A549 (cell line): ENCODE data around the gene DAB2IP. TPM values are rescaled to one million over a fixed set of nuclear protein-coding genes. Genes with fewer than 3 reads are reported as not detected.

Experiments used
- ATAC-seq, 2 experiments: fragments of 200-7000 bp in 1 of 2; fragments of >200 bp in 1 of 2; cut with Nextera tagmentation in 1 of 2; cut with Tn5 transposase in 1 of 2; 3 replicates each; pipeline versions ENCODE4 v1.8.0 to v1.9.1; 2018 to 2020; ENCODE audit warnings: mild to moderate bottlenecking in 1 of 2, moderate library complexity in 1 of 2
- CTCF ChIA-PET: fragments of 300-600 bp; sonication (Branson Sonifier 250); formaldehyde crosslinking; extraction: SDS; loops from one replicate; lab custom pipeline; 2021; ENCODE audit warnings: antibody characterized with exemption, inconsistent platforms; lab: Yijun Ruan, JAX
- POLR2A ChIA-PET: fragments of 350-600 bp; formaldehyde crosslinking; extraction: SDS; loops from one replicate; lab custom pipeline; 2021; ENCODE audit warnings: antibody characterized with exemption, inconsistent platforms; lab: Yijun Ruan, JAX
- DNase-seq, 2 experiments: peaks; one replicate each; pipeline versions ENCODE4 v3.0.0 to v3.0.0-alpha.2; 2011 to 2016; ENCODE audit warnings: low read depth in 1 of 2, low spot score in 1 of 2
- FAIRE-seq: peaks from 2 replicates; lab custom pipeline; 2011; peaks lifted over from hg19 to GRCh38; lab: Jason Lieb, UNC
- H3K27ac ChIP-seq, 2 experiments: fragments of >200 bp; sonication (Bioruptor Twin); formaldehyde crosslinking; 3 replicates each; pipeline ENCODE4 v1.5.1; 2016 to 2017
- H3K4me1 ChIP-seq: fragments of >200 bp; sonication (Bioruptor Twin); formaldehyde crosslinking; 3 replicates; pipeline ENCODE4 v1.6.1; 2016
- H3K4me2 ChIP-seq: fragments of >200 bp; sonication (Bioruptor Twin); formaldehyde crosslinking; 3 replicates; pipeline ENCODE4 v1.6.1; 2016
- H3K4me3 ChIP-seq: fragments of >200 bp; sonication (Bioruptor Twin); formaldehyde crosslinking; 3 replicates; pipeline ENCODE4 v1.5.1; 2016
- H3K9me3 ChIP-seq: fragments of >200 bp; sonication (Bioruptor Twin); formaldehyde crosslinking; 3 replicates; pipeline ENCODE4 v1.6.1; 2016
- CBX8 ChIP-seq: fragments of 200-600 bp; sonication (generic); IDR thresholded peaks from 2 replicates; pipeline ENCODE4 v1.6.1; 2016
- CHD4 ChIP-seq: fragments of 200-600 bp; sonication (generic); IDR thresholded peaks from 2 replicates; pipeline ENCODE4 v1.6.1; 2016; ENCODE audit warnings: antibody characterized with exemption, mild to moderate bottlenecking, borderline replicate concordance
- EHMT2 ChIP-seq: fragments of 200-600 bp; sonication (generic); IDR thresholded peaks from 2 replicates; pipeline ENCODE4 v1.6.1; 2016; ENCODE audit warnings: antibody characterized with exemption, low read depth, mild to moderate bottlenecking, moderate library complexity
- EP300 ChIP-seq, 2 experiments: fragments of >200 bp; sonication (Bioruptor Twin); formaldehyde crosslinking; IDR thresholded peaks; 2 replicates in 1 of 2; 3 replicates in 1 of 2; pipeline ENCODE4 v1.6.1; 2016 to 2017
- FOSL2 ChIP-seq, 2 experiments: fragments of 450-650 bp in 1 of 2; fragments of >200 bp in 1 of 2; sonication (Bioruptor Twin) in 1 of 2; formaldehyde crosslinking; IDR thresholded peaks; 2 replicates each; pipeline versions ENCODE4 v1.5.0 to v1.6.1; 2016 to 2020; ENCODE audit warnings: mild to moderate bottlenecking in 1 of 2, moderate library complexity in 1 of 2
- GATA3 ChIP-seq: IDR thresholded peaks from 2 replicates; pipeline ENCODE4 v1.6.1; 2012; ENCODE audit warnings: borderline replicate concordance
- HDAC2 ChIP-seq: fragments of 200-600 bp; sonication (generic); IDR thresholded peaks from 2 replicates; pipeline ENCODE4 v1.6.1; 2016
- HOXB13 ChIP-seq: fragments of 250-450 bp; sonication (Bioruptor Pico); IDR thresholded peaks from 2 replicates; pipeline ENCODE4 v1.5.0; 2020; ENCODE audit warnings: low read depth, mild to moderate bottlenecking, moderate library complexity
- MYC ChIP-seq: IDR thresholded peaks from 2 replicates; pipeline ENCODE4 v1.6.1; 2012; ENCODE audit warnings: mild to moderate bottlenecking, inconsistent platforms, low read length, improper control_type of control experiment, borderline replicate concordance
- POLR2AphosphoS2 ChIP-seq: conservative IDR thresholded peaks from 2 replicates; pipeline ENCODE4 v1.6.1; 2012; ENCODE audit warnings: low read length, improper control_type of control experiment, inconsistent platforms
- RCOR1 ChIP-seq: fragments of 150-350 bp; IDR thresholded peaks from 2 replicates; pipeline ENCODE4 v1.6.1; 2014; ENCODE audit warnings: antibody characterized with exemption, low read length, low read depth
- SREBF2 ChIP-seq: fragments of 450-650 bp; IDR thresholded peaks from 2 replicates; pipeline ENCODE4 v1.6.1; 2014; ENCODE audit warnings: mild to moderate bottlenecking, moderate library complexity
- TFCP2L1 ChIP-seq: fragments of 250-450 bp; sonication (Bioruptor Pico); IDR thresholded peaks from 2 replicates; pipeline ENCODE4 v1.5.0; 2021; ENCODE audit warnings: mild to moderate bottlenecking
- TP53 ChIP-seq: fragments of 250-450 bp; sonication (Bioruptor Pico); IDR thresholded peaks from 2 replicates; pipeline ENCODE4 v1.5.0; 2021; ENCODE audit warnings: mild to moderate bottlenecking, moderate library complexity
- ZFP36 ChIP-seq: fragments of 450-650 bp; IDR thresholded peaks from 2 replicates; pipeline ENCODE4 v1.6.1; 2014; ENCODE audit warnings: borderline replicate concordance; ENCODE audit not compliant: partially characterized antibody
- WGBS: methylation state at CpG from one replicate; pipeline ENCODE4 v1.1.6; 2017; ENCODE audit errors: missing lambda C conversion rate; 5-methylcytosine and 5-hydroxymethylcytosine counted together
- polyA plus RNA-seq, 4 experiments: library from polyadenylated mRNA; depleted of rRNA in 3 of 4; stranded (reverse); fragments of >200 nt; fragmentation: RNase III in 1 of 4; extraction: RNeasy Plus Mini Kit Qiagen cat#74134 plus additional on column Dnase treatment in 1 of 4; gene quantifications; 2 replicates in 3 of 4; 3 replicates in 1 of 4; pipeline ENCODE4 v1.2.3, GENCODE V29; 2011 to 2017
- TF ChIP-seq, protein P1 (sequence below): IDR thresholded peaks from 2 replicates; pipeline ENCODE4 v1.6.1; 2012; ENCODE audit warnings: low read depth, borderline replicate concordance
- TF ChIP-seq, protein P2 (sequence below): fragments of >200 bp; sonication (Bioruptor Twin); formaldehyde crosslinking; IDR thresholded peaks from 3 replicates; pipeline ENCODE4 v1.6.1; 2016
- TF ChIP-seq, protein P3 (sequence below): fragments of >200 bp; sonication (Bioruptor Twin); formaldehyde crosslinking; IDR thresholded peaks from 3 replicates; pipeline ENCODE4 v1.5.1; 2016
- TF ChIP-seq, protein P4 (sequence below): fragments of 250-450 bp; sonication (Bioruptor Pico); IDR thresholded peaks from 2 replicates; pipeline ENCODE4 v1.5.0; 2021; ENCODE audit warnings: mild to moderate bottlenecking, moderate library complexity, borderline replicate concordance

DAB2IP gene
- polyA plus RNA-seq, 2 of the 4 experiments (the other 2 are of a cell fraction), result 9.7 to 13.9 TPM

DNA sequence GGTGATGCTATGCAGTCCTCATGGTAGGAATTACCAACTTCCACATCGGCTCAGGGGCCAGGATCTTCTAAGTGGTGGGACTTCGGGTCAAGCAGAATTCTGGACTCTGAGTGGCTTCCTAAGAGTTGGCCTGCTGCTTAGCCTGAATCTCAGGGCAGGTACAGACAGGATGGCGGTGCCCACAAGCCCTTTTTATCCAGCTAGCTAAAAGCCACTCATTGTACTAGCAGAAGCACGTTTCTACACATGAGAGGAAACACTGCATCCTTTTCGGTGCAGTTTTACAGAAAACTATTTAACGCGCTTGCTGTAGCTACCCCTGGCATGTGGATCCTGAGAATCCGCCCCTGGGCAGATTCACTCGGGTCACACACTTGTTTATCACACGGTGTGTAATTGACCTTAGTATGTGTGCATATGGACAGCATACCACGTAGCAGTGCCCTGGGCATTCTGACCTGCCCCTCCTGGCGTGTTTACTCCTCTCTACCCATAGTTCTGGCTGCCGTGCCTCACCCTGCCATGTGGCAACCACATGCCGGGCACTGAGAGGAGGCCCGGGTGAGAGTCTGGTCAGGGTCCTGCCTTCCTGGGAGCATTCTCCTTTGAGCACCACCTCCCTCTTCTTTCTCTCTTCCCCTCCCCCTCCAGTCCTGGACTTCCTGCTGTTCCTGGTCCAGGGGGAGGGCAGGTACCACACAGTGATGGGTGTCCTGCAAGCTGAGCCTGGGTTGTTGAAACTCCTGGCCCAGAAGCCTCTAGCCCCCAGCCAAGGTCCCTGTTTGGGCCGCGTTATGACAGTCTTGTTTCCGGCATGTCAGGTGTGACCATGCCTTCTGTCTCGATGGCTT is 65.9 kb downstream of the DAB2IP start (continued):
- TF ChIP-seq, protein P1, sequence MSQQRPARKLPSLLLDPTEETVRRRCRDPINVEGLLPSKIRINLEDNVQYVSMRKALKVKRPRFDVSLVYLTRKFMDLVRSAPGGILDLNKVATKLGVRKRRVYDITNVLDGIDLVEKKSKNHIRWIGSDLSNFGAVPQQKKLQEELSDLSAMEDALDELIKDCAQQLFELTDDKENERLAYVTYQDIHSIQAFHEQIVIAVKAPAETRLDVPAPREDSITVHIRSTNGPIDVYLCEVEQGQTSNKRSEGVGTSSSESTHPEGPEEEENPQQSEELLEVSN, result no peak
- TF ChIP-seq TP53 (no peak), CHD4 (no peak), POLR2AphosphoS2 (no peak)
- TF ChIP-seq, all 56 proteins: peak for 0

DNA sequence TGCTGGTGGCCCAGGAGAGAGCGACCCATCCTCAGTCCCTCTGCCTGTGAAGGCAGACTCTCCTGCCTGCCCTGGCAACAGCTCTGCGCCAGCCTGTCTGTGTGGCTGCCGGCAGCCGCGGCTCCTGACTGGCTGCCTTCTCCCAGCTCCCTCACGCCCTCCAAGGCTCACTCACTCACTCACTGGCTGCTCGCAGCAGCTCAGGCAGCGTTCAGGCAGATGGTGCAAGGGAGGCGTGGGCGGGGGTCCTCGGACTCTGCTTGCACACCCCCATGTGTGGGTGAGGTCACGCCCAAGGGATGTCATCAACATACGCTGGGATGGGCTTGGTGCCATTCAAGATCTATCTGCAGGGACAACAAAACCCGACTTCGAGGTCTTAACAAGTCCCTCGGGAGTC is 66.7 kb downstream of the DAB2IP start:
- ChIA-PET POLR2A (no interaction called here), CTCF (interaction anchor here (1.3 to 1.7 kb wide), 3 partner anchors 15 to 83 kb away, joined by 3 to 4 read pairs (median 3); no protein-coding TSS in a partner anchor)
- H3K4me2 ChIP-seq, result no peak overlapping the region
- no peak overlapping the region for H3K27ac ChIP-seq
- H3K9me3 ChIP-seq, result no peaks in the 10 kb centered on the region
- ATAC-seq (no peak), DNase-seq (no peak), FAIRE-seq (no peak)
- TF ChIP-seq GATA3, result no peak
- TF ChIP-seq, protein P2, sequence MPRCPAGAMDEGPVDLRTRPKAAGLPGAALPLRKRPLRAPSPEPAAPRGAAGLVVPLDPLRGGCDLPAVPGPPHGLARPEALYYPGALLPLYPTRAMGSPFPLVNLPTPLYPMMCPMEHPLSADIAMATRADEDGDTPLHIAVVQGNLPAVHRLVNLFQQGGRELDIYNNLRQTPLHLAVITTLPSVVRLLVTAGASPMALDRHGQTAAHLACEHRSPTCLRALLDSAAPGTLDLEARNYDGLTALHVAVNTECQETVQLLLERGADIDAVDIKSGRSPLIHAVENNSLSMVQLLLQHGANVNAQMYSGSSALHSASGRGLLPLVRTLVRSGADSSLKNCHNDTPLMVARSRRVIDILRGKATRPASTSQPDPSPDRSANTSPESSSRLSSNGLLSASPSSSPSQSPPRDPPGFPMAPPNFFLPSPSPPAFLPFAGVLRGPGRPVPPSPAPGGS, result no peak
- TF ChIP-seq EHMT2, result no peak
- no peak for TF ChIP-seq CBX8
- no peak for TF ChIP-seq TFCP2L1 (CRISPR knock-in tag)
- no peak for TF ChIP-seq HDAC2
- TF ChIP-seq ZFP36, result no peak
- no peak for TF ChIP-seq HOXB13 (CRISPR knock-in tag)
- TF ChIP-seq, protein P3, sequence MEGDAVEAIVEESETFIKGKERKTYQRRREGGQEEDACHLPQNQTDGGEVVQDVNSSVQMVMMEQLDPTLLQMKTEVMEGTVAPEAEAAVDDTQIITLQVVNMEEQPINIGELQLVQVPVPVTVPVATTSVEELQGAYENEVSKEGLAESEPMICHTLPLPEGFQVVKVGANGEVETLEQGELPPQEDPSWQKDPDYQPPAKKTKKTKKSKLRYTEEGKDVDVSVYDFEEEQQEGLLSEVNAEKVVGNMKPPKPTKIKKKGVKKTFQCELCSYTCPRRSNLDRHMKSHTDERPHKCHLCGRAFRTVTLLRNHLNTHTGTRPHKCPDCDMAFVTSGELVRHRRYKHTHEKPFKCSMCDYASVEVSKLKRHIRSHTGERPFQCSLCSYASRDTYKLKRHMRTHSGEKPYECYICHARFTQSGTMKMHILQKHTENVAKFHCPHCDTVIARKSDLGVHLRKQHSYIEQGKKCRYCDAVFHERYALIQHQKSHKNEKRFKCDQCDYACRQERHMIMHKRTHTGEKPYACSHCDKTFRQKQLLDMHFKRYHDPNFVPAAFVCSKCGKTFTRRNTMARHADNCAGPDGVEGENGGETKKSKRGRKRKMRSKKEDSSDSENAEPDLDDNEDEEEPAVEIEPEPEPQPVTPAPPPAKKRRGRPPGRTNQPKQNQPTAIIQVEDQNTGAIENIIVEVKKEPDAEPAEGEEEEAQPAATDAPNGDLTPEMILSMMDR, result no peak
- TF ChIP-seq FOSL2 (IDR thresholded peaks at IDR 0.05), result no peak
- no peak for TF ChIP-seq FOSL2 (CRISPR knock-in tag; IDR thresholded peaks at IDR 0.05)
- TF ChIP-seq, protein P4, sequence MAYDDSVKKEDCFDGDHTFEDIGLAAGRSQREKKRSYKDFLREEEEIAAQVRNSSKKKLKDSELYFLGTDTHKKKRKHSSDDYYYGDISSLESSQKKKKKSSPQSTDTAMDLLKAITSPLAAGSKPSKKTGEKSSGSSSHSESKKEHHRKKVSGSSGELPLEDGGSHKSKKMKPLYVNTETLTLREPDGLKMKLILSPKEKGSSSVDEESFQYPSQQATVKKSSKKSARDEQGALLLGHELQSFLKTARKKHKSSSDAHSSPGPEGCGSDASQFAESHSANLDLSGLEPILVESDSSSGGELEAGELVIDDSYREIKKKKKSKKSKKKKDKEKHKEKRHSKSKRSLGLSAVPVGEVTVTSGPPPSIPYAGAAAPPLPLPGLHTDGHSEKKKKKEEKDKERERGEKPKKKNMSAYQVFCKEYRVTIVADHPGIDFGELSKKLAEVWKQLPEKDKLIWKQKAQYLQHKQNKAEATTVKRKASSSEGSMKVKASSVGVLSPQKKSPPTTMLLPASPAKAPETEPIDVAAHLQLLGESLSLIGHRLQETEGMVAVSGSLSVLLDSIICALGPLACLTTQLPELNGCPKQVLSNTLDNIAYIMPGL, result no peak
- no peak for TF ChIP-seq MYC
- TF ChIP-seq, protein P1, result no peak
- TF ChIP-seq TP53, result no peak
- no peak for TF ChIP-seq RCOR1
- no peak for TF ChIP-seq SREBF2
- no peak for TF ChIP-seq EP300 (IDR thresholded peaks at IDR 0.05)
- H3K4me3 ChIP-seq, result no peak overlapping the region
- H3K4me1 ChIP-seq, result peaks cover 18% of the 10 kb centered on the region; the same call in 2 of the 3 replicates
- 82% methylated on average over 8 of the region's 16 CpGs for WGBS
